HG03342 (cell line): ENCODE results near the gene RXRB.

Experiments
- ATAC-seq: cut with Tn5 transposase; IDR thresholded peaks from one replicate; pipeline ENCODE4 v1.9.1; 2021; ENCODE audit warnings: mild to moderate bottlenecking, moderate library complexity; ENCODE audit not compliant: unreplicated experiment

Gene RXRB

DNA sequence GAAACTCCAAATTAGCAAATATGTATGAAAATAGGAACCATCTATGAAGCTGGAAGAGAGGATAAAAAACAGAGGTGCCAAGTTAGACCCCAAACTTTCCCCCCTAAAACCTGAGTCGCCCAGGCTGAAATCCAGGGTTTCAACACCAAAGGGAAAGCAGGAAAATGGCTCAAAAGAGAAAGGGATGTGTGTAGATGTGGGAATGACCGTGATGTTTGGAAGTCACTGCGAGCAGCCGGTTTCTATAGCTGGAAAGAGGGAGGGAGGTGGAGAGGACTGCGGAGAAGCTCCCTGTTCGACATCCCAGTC lies 12.3 kb upstream of the RXRB start:
- no peak for ATAC-seq

GRCh38 chr6:33211666-33212422 lies 11.4 kb upstream of the RXRB start:
- ATAC-seq, result no peak

- no peak for ATAC-seq
Measured at GRCh38 chr6:33211136-33211535, 10.7 kb upstream of the RXRB start.

GRCh38 chr6:33209856-33210255 lies 9.4 kb upstream of the RXRB start:
- no peak for ATAC-seq

DNA sequence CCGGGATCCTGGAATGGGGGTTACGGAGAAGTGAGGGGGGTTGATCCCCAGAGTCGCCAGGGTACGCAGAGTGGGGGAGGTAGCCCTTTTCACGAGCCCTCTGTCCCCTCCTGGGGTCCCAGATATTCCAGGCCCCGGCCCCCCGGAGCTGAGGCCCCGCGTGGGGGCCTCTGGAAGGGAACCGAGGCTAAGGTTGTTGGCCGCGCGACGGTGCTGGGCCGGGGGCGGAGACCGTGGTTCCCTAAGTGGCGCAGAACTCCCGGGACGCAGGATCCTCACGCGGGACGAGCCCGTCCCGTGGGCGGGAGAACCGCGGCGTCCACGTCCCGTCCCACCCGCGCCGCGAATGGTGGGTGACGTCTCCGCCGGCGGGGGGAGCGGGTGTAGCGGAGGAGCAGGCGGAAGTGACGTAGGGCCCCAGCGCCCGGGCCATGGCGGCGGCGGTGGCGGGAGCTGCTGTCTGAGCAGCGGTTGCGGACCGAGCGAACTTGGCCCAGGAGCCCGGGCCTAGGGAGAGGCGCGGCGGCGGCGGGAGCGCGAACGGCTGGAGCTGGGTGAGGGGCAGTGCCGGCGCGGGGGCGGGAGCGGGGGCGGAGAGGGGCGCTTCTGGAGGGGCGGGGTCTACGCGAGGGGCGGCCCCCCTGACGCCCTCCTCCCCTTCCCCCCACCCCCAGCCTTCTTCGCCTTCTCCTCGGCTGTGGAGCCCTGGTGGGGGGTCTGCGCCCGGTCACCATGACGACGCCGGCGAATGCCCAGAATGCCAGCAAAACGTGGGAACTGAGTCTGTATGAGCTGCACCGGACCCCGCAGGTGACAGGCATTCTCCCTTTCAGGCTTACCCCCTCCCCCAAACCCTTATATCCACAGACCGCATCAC lies 7.9 kb upstream of the RXRB start, which contains the start of gene RING1:
TSS of gene RING1 (plus strand) at position 410 of the 877 bp plus-strand sequence. CDS start at position 733, 323 bp downstream.
- ATAC-seq, result peak; percentile 40

DNA sequence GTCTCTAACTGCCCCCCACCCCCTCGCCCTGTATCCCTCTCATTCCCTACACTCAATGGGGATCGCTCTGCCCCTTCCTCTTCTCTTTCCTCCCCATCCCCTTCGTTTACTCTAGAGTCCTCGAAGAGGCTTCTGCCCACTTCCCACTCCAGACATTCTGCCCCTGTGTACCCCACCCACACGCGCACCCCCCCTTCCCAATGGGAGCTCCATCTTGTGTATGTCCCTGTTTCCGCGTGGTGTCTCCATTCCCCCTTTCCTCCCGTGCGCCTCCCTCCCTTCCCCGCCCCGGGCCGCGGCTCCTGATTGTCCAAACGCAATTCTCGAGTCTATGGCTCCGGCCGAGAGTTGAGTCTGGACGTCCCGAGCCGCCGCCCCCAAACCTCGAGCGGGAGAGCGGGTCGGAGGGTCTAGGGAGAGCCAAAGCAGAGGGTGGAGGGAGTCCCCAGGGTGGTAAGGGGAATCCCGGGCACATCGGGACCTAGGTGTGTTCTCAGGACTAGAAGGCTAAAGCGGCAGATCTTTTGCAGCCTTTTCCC lies 7.2 kb upstream of the RXRB start:
- no peak for ATAC-seq

DNA sequence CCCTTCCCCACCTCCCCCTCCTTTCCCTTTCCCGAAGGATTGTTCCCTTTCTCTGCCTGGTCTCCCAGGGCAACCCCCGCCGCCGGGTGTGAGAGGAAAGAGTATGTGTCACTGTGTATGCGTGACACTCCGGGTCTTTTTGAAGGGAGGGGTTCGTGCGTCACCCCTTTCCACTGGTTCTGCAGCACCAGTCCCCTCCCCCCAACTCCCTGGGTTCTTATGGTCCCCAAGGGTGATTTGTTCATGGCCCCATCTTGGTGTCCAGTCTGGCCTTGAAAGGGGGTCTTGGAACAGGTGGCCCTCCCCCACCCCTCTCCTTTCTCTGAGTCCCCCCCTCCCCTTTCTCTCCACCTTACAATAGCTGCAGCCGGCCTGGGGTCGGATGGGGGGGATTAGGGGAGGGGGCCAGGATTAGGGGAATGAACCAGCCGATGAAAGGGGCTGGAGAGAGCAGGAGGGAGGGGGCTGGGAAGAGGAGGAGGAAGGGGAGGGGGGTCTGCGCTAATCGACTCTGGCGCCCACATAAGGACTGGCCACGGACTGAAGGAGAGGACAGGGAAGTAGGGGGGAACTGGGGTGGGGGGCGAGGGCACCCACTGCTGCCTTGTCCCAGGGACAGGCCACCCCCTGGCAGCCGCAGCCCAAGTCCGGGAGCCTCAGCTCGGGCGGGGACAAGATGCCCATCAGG lies 6.5 kb upstream of the RXRB start:
- no peak for ATAC-seq

GRCh38 chr6:33206027-33206863 lies 5.8 kb upstream of the RXRB start:
- no peak for ATAC-seq

DNA sequence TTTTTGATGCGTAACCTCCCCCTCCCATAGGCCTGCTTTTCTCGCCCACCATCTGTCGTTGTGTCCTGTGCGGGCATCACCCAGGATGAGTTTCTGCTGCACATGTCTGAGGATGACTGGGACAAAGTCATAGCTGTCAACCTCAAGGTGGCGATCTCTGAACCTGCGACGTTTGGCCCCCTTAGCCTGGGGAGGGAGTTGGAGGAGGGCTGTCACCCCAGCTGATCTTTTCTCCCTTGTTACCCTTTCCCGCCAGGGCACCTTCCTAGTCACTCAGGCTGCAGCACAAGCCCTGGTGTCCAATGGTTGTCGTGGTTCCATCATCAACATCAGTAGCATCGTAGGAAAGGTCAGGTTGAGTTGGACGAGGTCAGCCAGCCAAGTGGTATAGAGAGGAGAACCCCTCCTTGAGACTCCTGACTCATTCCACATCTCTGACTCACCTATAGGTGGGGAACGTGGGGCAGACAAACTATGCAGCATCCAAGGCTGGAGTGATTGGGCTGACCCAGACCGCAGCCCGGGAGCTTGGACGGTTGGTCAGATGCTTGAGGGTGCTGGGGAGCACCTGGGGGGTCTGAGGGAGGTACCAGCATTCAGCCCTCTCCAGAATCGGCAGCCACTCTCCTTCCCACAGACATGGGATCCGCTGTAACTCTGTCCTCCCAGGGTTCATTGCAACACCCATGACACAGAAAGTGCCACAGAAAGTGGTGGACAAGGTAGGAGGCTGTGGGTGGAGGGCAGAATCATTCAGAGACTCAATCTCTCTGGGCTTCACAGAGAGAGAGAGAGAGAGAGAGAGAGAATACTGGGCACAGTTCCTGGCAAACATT lies 4.9 kb upstream of the RXRB start:
- no peak for ATAC-seq

DNA sequence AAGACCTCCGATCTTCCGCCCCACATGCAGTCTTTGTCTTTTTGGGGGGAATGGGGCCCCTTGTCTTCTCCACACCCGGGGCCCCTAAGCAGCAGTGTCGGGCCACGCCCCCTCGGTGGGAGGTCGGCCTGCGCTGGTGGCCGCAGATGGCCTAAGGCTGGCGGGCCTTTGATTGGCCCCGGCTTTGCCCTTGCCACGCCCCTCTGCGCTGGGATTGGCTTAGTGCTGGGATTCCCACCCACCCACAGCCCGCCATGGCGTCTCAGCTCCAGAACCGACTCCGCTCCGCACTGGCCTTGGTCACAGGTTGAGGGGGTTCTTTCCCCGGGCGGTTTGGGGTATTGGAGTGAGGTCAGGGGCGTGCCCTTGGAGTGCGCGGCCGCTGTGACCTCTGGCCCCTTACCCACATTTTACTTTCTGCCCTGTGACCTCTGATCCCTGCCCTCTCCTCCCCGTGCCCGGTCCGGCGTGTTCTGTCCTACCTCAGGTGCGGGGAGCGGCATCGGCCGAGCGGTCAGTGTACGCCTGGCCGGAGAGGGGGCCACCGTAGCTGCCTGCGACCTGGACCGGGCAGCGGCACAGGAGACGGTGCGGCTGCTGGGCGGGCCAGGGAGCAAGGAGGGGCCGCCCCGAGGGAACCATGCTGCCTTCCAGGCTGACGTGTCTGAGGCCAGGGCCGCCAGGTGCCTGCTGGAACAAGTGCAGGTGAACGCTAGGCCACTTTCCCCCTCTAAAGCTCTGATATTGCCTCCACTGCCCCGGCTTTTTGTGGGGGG lies 4.1 kb upstream of the RXRB start, which contains the start of gene HSD17B8:
TSS of gene HSD17B8 (plus strand) at position 241 of the 776 bp plus-strand sequence. CDS start at position 255, 14 bp downstream.
- ATAC-seq, result peak; percentile 53

DNA sequence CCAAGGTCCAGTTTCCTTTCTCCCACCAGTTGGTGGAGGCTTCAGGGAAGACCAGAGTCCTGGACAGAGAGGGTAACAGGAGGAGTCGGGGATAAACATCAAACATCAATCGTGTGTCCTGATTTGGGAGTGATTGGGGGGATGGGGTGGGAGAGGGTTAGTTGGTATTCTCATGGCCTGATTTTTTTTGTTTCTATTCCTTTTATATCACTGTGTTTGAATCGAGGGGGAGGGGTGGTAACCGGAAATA lies 3.6 kb upstream of the RXRB start:
- ATAC-seq, result no peak

GRCh38 chr6:33203443-33204164 lies 3.1 kb upstream of the RXRB start:
- ATAC-seq, result no peak

- ATAC-seq, result no peak
Measured at GRCh38 chr6:33202799-33203198, 2.3 kb upstream of the RXRB start.

GRCh38 chr6:33201935-33202334 lies 1.5 kb upstream of the RXRB start:
- no peak for ATAC-seq

DNA sequence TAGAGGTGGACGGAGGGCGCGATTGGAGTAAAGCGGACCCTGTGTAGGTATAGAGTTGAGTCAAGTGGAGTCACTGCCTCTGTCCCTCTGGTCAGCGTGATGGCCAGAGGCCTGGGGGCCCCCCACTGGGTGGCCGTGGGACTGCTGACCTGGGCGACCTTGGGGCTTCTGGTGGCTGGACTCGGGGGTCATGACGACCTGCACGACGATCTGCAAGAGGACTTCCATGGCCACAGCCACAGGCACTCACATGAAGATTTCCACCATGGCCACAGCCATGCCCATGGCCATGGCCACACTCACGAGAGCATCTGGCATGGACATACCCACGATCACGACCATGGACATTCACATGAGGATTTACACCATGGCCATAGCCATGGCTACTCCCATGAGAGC lies 681 bp upstream of the RXRB start:
- no peak for ATAC-seq

DNA sequence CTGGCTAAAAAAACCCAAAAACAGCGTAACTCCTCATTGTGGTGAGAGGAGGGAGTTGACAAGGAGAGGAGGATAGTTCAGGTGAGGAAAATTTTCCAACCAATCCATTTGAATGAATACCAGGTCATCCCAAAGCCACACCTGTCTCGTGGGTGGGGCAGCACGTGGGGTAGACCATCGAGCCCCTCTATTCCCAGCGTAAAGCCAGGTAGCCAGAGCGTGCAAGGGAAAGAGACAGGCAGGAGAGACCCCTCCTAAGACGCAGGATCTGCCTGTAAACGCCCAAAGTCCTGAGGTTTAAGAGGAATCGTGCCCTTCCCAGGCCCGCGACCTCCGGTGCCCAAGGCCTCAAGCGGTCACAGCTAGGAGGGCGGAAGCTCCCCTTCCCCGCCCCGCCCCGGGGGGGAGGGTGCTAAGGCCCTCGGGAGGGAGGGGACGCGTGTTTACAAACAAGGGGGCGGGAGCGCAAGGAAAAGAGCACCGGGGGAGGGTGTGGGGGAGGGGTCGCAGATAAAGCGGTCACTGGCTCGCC lies 712 bp downstream of the RXRB start:
- peak; percentile 24 for ATAC-seq

DNA sequence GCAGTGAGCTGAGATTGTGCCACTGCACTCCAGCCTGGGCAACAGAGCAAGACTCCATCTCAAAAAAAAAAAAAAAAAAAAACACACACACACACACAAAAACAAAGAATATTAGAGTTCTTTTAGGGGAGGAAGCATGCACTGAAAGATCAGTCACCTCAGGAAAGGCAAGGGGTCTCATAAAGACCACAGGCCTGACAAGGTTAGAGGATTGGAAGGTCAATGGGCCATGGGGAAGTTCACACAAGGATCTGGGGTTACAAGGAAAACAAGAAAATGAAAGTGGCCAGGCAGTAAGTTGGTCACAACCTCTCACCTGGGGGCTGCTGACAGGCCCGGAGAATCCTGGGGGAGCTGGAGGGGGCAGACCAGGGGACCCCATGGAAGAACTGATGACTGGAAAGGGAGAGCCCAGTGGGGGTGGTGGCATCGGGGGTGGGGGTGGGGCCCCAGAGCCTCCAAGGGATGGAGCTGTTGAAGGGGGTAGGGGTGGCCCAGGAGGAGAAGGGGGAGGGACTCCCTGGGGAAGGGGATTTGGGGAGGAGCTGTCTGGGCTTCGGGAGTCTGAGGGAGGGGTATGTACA lies 1.5 kb downstream of the RXRB start:
- ATAC-seq, result no peak
